ENCODE results near the gene UPF2. TPM values are rescaled to one million over a fixed set of nuclear protein-coding genes. Genes with fewer than 3 reads are reported as not detected.

The UPF2 gene
- total and polyA plus RNA-seq, 2 of the 13 experiments (the other 11 are each of a cell fraction or from before 2014, with no cell fraction given): 6.2 to 14.5 TPM

GRCh38 chr10:11901036-11901301, 141.6 kb downstream of the UPF2 start (continued):
- no peak for TF ChIP-seq ZBTB10 (CRISPR knock-in tag; IDR thresholded peaks at IDR 0.05; ENCODE audit: borderline replicate concordance)

- Histone ChIP-seq H3K4me2 (ENCODE audit: low read depth, low read length) (peak overlapping the region; percentile 72), H2AFZ (ENCODE audit: low read length) (no peak overlapping the region)
These were observed 143.3 kb downstream of the UPF2 start for GRCh38 chr10:11899067-11899876.

More at GRCh38 chr10:11899067-11899876, 143.3 kb downstream of the UPF2 start:
- Histone ChIP-seq H3K27ac (ENCODE audit: extremely low read length, insufficient read depth, low read length) (no peak overlapping the region), H3K27me3 (ENCODE audit: control insufficient read depth in 1 of 2, insufficient read depth in 2 of 2, low read length in 2 of 2) (no peaks in the 10 kb centered on the region), H3K4me1 (ENCODE audit: insufficient read depth, low read length) (peaks cover 49% of the 10 kb centered on the region), H3K4me3 (replicated peaks in 1 of 3; ENCODE audit: insufficient read depth in 1 of 3, low read depth in 2 of 3, low read length in 3 of 3) (peak overlapping the region in 1 of 3 experiments; percentile 49; a peak in 1 of 6 replicates), H3K9me3 (ENCODE audit: low read length) (no peaks in the 10 kb centered on the region), H3K79me2 (ENCODE audit: insufficient read depth, low read length) (no peaks in the 10 kb centered on the region), H3K9ac (ENCODE audit: insufficient read depth, low read depth, low read length) (peak overlapping the region; percentile 5; the same call in 1 of the 2 replicates), H3K36me3 (replicated peaks in 1 of 2; ENCODE audit: control insufficient read depth in 1 of 2, insufficient read depth in 2 of 2, low read length in 2 of 2) (no peaks in the 10 kb centered on the region), H4K20me1 (ENCODE audit: insufficient read depth, low read length) (no peaks in the 10 kb centered on the region)
- ChIA-PET CTCF (ENCODE audit: low intra/inter-chr PET ratio, low total read pairs) (no interaction called here), POLR2A (interaction anchor here (0.6 to 2.2 kb wide), 3 partner anchors 23 to 181 kb away, joined by 3 to 9 read pairs (median 3); no protein-coding TSS in a partner anchor)
- FAIRE-seq: no peak
- BruUV-seq (replicated peaks): no TSS peak
- in situ Hi-C loops (cut with HindIII; ENCODE audit: extremely low pct_ligation_motif_present, low pct_unique_long_range_greater_than_20kb): no loop called here
- intact Hi-C loops (cut with micrococcal nuclease; ENCODE audit: unreplicated experiment): no loop called here
- ATAC-seq: no peak
- no peak for DNase-seq (ENCODE audit: low spot score)
- TF ChIP-seq DNMT1 (CRISPR knock-in tag; IDR thresholded peaks at IDR 0.05) (no peak), ZBTB39 (CRISPR knock-in tag; IDR thresholded peaks at IDR 0.05) (0 out of 2 replicates have a peak, but pooled peaks have one; percentile 28), SATB2 (CRISPR knock-in tag; IDR thresholded peaks at IDR 0.05) (no peak), MTERF4 (CRISPR knock-in tag; IDR thresholded peaks at IDR 0.05) (no peak), PLRG1 (conservative IDR thresholded peaks at IDR 0.05) (no peak), ZMAT5 (CRISPR knock-in tag; IDR thresholded peaks at IDR 0.05; ENCODE audit: borderline replicate concordance, low read depth) (no peak), ZNF329 (CRISPR knock-in tag; IDR thresholded peaks at IDR 0.05; ENCODE audit: low read depth) (no peak), NKX3-1 (CRISPR knock-in tag; IDR thresholded peaks at IDR 0.05) (no peak), ZBTB33 (CRISPR knock-in tag; IDR thresholded peaks at IDR 0.05) (peak; percentile 7; the same call in 1 of the 2 replicates)
- 94% methylated on average over 5 of the region's 28 CpGs for WGBS (ENCODE audit: low lambda C conversion rate)
